NCI-H187 (cell line): ENCODE data around the gene SLC34A1.

ENCODE experiments used
- DNase-seq, 2 experiments: peaks; one replicate each; lab custom pipeline; 2025; lab: John Stamatoyannopoulos, UW

The SLC34A1 gene

GRCh38 chr5:177388521-177389052 lies 4.4 kb downstream of the SLC34A1 start:
- DNase-seq: no peak

- DNase-seq: no peak
These were observed 5.3 kb downstream of the SLC34A1 start for GRCh38 chr5:177389241-177390169.

GRCh38 chr5:177390363-177391300 lies 6.4 kb downstream of the SLC34A1 start:
- DNase-seq: peak; percentile 55 to 75

GRCh38 chr5:177392765-177393164 lies 8.5 kb downstream of the SLC34A1 start:
- no peak for DNase-seq

- no peak for DNase-seq
These were observed 9.1 kb downstream of the SLC34A1 start for GRCh38 chr5:177393206-177393765.

- DNase-seq: no peak
These were observed 9.8 kb downstream of the SLC34A1 start for GRCh38 chr5:177393990-177394389.

GRCh38 chr5:177396078-177396477 lies 11.8 kb downstream of the SLC34A1 start:
- no peak for DNase-seq

GRCh38 chr5:177396807-177397206 lies 12.6 kb downstream of the SLC34A1 start:
- DNase-seq: no peak

- no peak for DNase-seq
These were observed 13.7 kb downstream of the SLC34A1 start for GRCh38 chr5:177397875-177398390.

GRCh38 chr5:177399997-177400868 lies 16.0 kb downstream of the SLC34A1 start, which contains the start of gene PFN3:
PFN3 (minus strand) TSS chr5:177400661; CDS start chr5:177400576, 85 bp downstream.
- no peak for DNase-seq

- peak; percentile 76 to 92 for DNase-seq
These were observed 18.2 kb downstream of the SLC34A1 start for GRCh38 chr5:177402271-177403043.

- peak in 1 of 2 experiments; percentile 50 for DNase-seq
These were observed 19.0 kb downstream of the SLC34A1 start for GRCh38 chr5:177403102-177403791.

- peak; percentile 50 to 57 for DNase-seq
These were observed 19.8 kb downstream of the SLC34A1 start for GRCh38 chr5:177403792-177404640.

- DNase-seq: no peak
These were observed 20.5 kb downstream of the SLC34A1 start for GRCh38 chr5:177404641-177405179.

- DNase-seq: no peak
These were observed 21.1 kb downstream of the SLC34A1 start for GRCh38 chr5:177405312-177405711.

- no peak for DNase-seq
These were observed 21.6 kb downstream of the SLC34A1 start for GRCh38 chr5:177405805-177406204.

- DNase-seq: no peak
These were observed 25.0 kb downstream of the SLC34A1 start, which contains the start of gene F12 for GRCh38 chr5:177409043-177409801. F12 (minus strand) TSS chr5:177409564; CDS start chr5:177409527, 37 bp downstream.
